ENCODE data around the gene HNRNPUL2.

- peak; percentile 81 for TF ChIP-seq CTCF (IDR thresholded peaks at IDR 0.05; ENCODE audit: poor library complexity)
- TF ChIP-seq EZH2 (IDR thresholded peaks at IDR 0.05; ENCODE audit: borderline replicate concordance): no peak
These were observed 32.6 kb downstream of the HNRNPUL2 start for GRCh38 chr11:62694455-62695167.
